NAMALWA (cell line): ENCODE measurements around the gene PAK1.

Experiments
- DNase-seq: peaks from one replicate; pipeline ENCODE4 v3.0.0-alpha.2; 2015; ENCODE audit warnings: low spot score

Gene PAK1

DNA sequence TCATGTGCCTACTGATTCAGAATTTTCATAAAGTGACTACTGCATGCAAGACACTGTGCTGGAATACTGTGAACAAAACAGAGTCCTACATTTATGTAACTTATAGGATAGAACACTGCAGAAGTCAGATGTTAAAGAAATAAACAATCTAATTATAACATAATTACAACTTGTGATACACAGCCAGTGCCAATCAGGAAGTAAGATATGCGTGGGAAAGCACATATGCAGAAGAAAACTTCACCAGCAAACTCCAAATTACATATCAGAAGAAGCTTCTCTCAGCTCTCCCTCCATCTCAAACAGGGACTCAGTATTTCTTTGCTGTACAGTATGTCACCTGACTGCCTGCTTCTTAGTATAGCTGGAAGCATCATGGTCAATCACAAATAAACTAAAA lies 37.4 kb downstream of the PAK1 start:
- DNase-seq = no peak

DNA sequence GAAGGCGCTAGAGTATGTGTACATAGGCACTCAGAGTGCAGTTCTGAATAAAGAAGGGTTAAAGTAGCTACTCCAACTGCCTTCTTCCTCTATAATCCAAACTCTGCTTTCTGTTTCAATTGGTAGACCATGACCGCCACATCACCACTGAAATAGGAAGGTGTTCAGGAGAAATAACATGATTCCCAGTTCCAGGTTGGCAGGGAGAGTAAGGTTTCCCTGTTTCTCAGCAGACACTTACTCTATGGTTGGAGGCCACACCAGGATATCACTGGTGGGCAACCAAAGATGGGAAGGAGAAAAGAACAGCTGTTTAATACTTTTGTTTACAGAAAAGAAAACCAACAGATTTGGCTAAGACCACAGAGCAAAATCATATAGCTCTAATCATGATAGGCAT lies 37.9 kb downstream of the PAK1 start:
- no peak for DNase-seq

DNA sequence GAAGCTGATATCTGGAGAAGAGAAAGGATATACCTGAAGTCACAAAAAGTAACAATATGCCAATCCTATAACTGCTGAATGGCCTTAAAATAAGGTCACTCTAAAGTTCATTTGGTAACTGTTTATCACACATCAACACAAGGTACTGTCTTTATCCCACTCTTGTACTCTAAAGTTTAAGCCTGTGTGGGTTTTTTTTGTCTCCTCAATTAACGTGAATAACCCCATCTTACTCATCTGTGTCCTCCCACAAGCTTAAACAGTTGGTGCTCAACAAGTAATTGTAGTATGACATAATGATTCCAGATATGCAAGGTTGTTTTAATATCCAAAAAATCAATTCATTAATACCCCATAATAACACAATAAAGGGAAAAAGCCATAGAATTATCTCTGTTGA lies 42.1 kb downstream of the PAK1 start:
- DNase-seq = no peak

DNA sequence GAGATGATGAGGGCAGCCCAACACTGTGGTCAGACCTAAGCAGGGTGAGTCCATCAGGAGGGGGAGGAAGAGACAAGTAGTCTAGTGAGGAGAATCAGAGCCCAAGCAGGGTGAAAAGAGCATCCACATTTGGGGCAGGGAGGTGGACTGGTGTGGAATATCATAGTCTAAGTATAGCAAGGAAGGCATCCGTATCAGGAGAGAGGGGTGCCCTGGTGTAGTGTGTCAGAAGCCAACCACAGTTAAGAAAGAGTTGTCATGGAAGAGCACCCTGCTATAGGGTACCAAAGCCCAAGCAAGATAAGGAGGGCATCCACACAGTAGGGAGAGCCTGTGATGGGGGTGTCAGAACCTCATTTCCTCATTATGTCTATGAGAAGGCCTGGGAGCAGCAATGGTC lies 45.3 kb downstream of the PAK1 start:
- DNase-seq = no peak

DNA sequence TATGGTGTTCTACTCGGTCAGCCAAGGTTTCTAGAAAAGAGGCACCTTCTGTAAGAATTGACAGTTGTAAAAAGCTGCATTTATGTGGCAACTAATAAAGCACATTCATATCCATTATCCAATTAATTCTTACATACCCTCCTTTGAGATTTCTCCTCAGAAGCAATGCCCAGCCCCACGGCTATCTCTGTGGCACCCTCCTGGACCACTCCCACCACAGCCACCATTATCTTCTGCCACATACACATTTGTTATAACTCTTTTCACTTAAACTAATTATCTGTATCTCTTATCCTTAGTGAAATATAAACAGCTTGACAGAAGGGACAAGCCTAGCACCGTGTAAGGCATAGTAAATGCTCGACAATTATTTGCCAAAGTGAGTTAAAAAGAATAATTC lies 48.5 kb downstream of the PAK1 start:
- no peak for DNase-seq

DNA sequence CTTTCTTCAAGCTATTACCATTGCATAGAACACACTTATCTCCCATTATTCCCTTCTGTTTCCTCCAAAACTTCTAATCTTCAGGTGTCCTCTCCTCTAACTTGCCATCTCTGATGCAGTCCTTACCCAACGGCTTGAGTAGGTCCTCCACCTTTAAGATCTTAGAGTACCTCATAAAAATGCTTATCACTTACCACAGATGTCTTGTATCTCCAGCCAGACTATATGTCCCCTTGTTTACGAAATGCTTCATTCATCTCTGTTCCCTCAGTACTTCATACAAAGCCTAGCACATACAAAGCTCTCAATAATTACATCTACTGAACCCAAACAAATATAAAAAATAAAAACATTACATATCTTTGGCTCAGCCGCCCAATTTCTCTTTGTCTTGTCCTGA lies 49.2 kb downstream of the PAK1 start:
- DNase-seq = no peak

DNA sequence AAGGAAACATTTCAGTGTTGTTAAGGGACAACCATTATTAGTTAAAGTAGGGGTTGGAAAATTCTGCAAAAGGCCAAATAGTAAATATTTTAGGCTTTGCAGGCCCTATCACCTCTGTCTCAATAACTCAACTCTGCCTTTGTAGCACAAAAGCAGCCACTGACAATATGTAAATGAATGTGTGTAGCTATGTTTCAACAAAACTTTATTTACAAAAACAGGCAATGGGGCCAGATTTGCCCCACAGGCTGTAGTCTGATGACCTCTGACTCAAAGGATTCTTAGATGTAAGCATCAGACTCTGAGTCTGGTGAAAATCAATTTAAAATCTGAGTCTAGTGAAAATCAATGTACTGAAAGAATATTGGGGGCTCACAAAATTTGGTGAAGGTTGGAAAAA lies 50.3 kb downstream of the PAK1 start:
- peak; percentile 34 for DNase-seq

DNA sequence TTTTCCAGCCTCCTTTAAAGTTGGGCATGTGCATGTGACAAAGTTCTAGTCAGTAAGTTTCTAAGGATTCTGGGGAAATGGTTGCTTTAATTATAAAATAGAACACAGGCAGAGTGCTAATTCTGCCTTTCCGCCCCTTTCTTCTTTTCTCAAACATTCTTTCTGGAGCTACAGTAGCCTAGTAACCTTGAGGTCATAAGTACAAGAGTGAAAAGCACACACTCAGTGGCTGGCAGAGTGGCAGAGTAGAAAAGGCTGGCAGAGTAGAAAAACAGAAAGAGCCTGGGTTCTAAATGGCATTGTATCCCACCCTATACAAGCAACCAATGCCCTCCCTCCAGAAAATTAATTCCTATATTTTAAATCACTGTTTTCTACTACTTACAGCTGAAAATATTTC lies 51.2 kb downstream of the PAK1 start:
- DNase-seq = no peak

DNA sequence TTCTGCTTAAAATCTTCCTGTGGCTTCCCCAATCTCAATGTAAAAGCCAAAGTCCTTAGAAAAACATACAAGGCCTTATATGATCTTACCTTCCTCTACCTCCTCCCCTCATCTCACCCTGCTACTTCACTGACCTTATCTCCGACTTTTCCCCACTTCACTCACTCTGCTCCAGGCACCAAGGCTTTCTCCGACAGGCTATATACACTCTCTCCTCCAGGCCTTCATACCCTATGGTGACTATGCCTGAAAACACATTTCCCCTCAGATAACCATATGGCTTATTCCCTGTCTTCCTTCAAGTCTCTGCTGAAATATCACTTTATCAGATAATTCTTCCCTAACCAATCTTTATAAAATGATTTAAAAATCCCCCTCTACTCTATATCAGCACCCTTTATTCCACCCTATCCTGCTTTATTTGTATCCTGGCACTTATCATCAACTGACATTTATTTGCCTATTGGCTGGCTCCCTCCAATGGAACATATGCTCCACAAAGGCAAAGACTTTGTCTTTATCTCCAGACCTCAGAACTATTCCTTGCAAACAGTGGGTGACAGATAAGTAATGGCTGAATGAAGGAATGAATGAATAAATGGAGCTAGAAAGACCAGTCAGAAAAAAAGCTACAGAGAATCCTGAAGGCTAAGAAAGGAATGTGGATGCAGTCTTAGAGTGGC lies 52.7 kb downstream of the PAK1 start:
- DNase-seq = no peak

DNA sequence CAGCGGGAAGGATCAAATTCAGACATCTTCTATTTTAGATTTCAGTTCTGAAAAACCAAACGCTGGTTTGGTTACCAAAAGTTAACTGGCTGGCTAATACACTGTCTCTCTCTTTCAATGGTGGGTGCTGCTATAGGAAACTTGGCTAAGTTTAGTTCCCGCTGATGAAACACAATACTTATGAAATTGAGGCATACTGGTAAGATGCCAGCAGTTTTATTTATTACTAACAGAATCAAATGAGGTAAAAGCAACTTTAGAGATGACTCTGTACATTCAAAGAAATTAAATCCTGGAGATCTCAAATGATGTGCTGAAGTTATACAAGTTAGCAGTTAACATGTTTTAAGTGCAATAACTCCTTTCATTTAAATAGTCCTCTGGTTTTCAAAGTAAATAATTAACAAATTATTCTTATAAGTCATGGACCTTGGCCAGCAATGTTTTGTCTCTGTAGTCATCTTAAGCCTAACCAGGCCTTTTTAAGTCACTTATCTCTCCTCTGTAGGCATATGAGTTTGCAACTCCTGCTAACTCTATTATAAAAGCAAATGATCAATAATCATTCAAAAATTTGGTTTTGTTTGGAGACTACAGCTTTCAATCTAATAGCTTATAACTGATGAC lies 54.8 kb downstream of the PAK1 start:
- DNase-seq = no peak

DNA sequence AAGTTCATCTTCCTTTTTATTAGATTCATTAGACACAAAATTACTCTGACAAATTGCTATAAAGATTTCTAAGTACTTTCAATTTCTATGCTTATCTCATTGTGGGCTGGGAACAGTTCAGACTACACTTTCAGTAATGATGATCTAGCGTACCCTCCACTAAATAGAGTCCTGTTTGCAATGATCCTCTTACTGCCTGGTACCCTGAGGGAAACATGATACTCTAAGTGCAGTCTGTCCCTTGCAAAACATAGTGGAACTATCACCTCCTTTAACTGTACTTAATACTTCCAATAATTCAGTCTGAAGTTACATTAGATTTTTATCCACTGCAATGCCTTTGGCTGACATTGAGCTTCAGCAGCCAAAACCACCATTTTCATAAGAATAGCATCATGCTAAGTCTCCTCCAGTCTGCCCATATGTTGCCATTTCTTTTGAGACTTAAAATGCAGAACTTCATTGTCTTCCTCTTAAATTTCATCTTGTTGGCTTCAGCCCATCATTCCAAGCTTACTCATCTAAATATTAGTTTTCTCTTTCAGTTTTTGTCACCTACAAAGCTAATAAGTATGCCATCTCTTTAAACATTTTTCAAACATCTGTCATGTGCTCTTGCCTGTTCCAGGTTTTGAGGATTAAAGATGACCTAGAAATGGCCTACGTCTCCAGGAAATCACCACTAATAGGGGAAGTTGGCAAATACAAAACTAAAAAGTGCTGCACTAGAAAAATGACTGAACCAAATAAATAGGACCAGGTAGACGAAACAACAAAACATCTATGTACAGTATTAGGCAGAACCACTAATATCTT lies 55.5 kb downstream of the PAK1 start:
- DNase-seq = no peak

DNA sequence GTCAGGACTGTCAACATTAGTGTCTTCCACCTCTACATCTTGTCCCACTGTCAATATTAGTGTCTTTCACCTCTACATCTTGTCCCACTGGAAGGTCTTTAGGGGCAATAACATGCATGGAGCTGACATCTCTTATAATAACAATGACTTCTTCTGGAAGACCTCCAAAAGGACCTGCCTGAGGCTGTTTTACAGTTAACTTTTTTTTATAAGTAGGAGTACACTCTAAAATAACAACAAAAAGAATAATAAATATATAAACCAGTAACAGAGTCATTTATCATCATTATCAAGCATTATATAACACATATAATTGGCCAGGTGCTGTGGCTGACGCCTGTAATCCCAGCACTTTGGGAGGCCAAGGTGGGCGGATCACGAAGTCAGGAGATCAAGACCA lies 57.5 kb downstream of the PAK1 start:
- DNase-seq = no peak

DNA sequence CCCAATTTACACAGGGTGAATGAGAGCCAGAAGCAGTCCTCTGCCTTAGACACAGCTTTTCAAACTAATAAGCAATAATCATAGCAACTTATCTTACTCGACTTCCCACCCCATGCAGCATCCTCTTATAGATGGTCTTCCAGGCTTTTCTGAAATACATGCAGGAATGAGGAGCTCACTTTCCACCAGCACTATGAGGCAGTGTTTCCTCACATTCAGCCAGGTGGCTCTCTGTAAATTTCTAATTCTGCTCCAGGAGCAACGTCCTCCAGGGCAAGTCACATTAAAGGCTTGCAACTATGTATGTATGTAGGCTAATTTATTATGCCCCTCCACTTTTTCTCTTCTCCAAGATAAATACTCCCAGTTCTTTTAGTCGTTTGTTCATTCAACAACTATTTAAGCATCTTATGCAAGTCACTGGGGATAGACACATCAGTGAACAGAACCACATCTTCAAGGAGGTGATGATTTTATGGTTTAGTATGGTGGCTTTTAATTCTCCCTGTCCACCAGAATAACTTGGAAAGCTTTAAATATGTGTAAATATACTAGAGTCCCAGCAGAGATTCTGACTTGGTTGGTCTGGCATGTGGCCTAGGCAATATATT lies 59.9 kb downstream of the PAK1 start:
- DNase-seq = no peak

DNA sequence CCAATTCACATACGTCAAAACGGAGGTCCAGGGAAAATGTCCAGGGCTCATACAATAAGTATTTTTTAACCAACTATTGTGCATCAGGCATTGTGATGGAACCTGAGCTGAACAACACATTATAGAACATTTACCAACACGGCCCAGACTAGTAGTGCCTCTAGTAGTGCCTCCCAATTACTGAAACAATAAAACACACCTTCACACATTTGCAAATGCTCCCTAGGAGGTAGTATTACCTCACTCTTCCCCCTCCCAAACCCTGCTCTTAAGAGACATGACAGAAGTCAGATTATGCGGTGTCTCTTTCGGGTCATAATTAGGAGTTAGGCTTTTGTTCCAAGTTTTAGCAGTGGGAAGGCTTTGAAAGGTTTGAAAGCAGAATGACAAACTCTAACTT lies 61.1 kb downstream of the PAK1 start:
- DNase-seq = no peak

DNA sequence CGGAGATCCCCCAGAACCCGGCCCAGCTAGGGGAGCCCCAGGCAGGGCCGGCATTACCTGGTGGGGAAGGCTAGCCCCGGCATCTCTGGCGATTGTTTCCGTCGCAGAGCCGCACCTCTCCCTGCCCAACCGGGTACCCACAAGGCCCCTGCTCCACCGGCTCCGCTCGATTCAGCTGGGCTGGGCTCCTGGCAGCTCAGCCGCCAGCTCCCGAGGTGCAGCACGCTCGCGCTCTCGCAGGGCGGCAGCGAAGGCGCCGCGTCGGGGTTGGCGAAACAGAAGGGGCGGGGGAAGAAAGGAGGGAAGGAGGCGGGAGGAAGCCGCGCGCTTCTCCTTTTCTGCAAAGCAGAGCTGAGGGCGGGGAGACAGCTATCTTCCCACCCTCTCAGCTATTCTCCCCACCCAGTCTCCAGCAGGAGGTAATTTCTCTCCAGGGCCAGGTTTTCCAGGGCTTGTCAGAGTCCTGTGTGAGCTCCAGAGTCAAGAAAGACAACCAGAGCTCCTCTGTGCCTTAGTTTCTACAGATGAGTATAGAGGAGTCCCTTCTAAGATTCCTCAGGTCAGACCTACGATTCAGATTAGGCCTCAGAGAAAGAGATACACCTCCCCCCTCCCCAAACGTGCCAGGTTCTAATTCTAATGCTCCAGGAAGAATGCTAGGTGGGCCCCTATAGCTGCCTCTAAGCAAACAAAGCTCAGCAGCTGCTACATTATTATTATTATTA lies 62.0 kb downstream of the PAK1 start:
- DNase-seq = peak; percentile 89

DNA sequence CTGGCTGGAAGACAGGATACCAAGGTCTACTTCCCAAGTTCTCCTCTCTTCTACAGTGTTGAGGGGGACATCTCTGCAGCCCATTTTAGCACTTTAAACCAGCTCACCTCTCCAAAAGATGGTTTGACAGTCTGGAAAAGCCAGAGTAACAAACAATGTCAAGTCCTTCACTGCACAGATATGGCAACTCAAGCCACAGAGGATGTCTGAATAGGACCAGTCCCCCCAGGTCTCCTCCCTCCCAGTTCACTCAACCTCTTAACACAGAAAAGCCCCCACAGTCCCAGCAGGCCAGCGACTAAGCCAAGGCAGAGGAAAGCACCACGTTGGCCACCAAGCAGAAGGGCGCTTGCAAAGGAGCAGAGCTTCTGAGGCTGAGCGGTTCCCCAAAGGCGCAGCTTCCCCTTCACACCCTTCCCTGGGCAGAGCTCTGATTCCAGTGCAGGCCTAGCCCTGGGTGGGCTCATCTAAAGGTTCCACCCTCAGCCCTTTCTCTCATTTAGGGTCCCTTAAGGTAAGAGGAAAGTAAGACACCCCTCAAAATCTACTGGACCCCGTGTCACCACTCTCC lies 62.7 kb downstream of the PAK1 start:
- peak; percentile 51 for DNase-seq

DNA sequence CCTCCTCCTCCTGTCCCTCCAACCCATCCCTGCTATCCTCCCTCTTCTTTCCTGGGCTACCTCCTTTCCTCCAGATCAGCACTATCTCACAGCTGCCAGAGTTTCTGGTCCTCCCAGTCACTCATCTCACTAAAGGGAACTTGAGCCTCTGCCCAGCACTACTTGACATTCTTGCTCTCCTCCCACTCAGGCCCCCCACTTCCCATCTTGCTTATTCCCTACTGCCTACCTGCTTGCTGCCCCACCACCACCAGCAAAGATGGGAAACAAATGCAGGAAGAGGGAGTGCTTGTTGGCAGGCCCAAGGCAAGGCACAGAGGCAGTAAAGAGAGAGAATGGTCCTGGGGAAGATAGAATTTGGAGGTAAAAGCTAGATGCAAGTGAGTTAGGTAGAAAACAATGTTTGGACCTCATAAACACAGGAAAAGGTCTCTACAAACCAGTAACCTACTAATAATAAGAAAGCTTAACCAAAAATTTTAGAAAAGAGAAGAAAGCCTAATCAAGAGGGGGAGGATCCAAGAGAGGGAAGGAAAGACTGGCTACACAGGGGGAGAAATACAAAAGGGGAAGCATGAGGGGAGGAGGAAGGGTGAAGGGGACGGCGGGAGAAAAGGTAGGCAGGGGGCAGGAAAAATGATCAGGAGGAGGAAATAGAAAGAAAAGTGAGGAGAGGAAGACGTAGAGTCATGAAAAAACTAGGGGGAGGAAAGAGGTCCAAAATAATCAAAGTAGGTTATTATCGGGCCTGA lies 63.6 kb downstream of the PAK1 start:
- no peak for DNase-seq

DNA sequence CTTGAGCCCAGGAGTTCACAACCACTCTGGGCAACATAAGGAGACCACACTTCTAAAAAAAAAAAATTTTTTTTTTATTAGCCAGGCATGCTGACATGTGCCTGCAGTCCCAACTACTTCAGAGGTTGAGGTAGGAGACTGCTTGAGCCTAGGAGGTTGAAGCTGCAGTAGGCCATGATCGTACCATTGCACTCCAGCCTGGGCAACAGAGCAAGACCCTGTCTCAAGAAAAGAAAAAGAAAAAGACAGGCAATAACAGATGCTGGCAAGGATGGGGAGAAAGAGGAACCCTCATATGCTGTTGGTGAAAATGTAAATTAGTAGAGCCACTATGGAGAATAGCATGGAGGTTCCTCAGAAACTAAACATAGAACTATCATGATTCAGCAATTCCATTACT lies 64.8 kb downstream of the PAK1 start:
- no peak for DNase-seq

DNA sequence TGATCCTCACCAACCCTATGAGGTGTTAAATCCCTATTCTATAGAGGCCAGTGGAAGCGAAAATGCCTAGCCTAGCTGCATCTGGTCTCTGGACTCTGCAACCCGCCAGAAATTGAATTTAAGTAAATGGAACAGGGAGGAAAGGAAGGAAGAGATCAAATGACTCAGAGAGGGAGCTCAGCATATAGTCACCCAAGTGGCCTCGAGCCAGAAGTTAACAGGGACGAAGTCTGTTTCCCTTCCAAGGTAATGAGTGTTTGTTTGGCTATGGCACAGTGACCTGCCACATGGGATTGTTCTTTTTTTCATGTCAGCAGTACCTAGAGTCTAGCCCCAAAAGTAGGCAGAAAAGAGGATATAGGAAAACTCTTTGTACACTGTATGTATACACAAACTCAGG lies 66.3 kb downstream of the PAK1 start:
- no peak for DNase-seq

DNA sequence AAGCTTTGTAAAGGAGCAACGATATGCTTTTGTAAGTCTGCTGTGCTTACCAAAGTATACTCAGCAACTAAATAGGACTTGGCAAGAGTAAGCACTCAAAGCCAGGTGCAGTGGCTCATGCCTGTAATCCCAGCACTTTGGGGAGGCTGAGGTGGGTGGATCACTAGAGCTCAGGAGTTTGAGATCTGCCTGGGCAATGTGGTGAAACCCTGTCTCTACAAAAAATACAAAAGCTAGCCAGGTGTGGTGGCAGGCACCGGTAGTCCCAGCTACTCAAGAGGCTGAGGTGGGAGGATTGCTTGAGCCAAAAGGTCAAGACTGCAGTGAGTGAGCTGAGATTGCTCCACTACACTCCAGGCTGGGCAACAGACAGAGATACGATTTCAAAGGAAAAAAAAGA lies 67.5 kb downstream of the PAK1 start:
- no peak for DNase-seq

DNA sequence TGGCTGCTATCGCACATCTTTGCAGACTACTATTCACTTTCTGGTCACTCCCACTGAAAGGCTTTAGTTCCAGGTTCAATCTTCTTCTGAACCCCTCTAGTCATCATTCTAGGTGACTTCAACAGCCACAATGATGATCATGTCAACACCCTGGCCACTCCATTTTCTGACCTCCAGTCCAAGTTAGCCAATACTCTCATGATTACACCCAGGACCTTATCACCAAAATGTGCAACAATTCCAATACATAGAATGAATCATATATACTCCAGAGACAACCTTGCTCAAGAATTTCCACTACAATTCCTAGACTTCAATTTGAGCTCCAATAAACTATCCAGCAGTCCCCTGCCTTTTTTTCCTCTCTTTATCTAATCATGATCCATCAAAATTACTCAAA lies 70.7 kb downstream of the PAK1 start:
- no peak for DNase-seq
